ENCODE data around the gene PTPRN2.

DNA sequence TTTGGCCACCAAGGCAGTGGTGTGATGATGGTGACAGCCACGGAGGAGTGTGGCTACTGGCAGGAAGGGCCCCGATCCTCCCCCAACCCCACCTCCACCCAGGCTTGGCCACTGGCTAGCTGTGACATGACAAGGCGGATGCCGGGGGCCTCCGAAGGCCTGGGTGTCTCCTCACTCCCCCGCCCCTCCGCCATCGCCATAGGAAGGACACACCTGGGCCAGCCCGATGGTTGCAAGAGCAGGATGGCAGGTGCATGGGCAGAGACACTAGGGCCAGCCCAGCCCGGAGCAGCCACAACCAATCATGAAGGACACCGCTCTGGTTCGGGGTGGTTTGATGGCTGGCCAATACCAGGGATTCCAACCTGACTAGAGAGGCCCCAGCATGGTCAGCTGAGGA, 81.0 kb downstream of the PTPRN2 start:
- TF ChIP-seq, protein P1, sequence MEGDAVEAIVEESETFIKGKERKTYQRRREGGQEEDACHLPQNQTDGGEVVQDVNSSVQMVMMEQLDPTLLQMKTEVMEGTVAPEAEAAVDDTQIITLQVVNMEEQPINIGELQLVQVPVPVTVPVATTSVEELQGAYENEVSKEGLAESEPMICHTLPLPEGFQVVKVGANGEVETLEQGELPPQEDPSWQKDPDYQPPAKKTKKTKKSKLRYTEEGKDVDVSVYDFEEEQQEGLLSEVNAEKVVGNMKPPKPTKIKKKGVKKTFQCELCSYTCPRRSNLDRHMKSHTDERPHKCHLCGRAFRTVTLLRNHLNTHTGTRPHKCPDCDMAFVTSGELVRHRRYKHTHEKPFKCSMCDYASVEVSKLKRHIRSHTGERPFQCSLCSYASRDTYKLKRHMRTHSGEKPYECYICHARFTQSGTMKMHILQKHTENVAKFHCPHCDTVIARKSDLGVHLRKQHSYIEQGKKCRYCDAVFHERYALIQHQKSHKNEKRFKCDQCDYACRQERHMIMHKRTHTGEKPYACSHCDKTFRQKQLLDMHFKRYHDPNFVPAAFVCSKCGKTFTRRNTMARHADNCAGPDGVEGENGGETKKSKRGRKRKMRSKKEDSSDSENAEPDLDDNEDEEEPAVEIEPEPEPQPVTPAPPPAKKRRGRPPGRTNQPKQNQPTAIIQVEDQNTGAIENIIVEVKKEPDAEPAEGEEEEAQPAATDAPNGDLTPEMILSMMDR (conservative IDR thresholded peaks at IDR 0.05; ENCODE audit: low read depth, low read length): no peak
- no peak for TF ChIP-seq EZH2 (IDR thresholded peaks at IDR 0.05; ENCODE audit: borderline replicate concordance, low read depth, low read length, poor library complexity, severe bottlenecking)

Measured in A673 (cell line).